ENCODE data around the gene DRC7. TPM values are rescaled to one million over a fixed set of nuclear protein-coding genes. Genes with fewer than 3 reads are reported as not detected.
A peak's percentile ranks its signal among the peaks of the same experiment; 100 is the strongest.

The DRC7 gene
- total and polyA plus RNA-seq, 9 of the 15 experiments (the other 6 are each of a cell fraction or from before 2014, with no cell fraction given): 0.04 to 0.33 (median 0.12) TPM; not detected in 3

- TF ChIP-seq ZBTB40 (IDR thresholded peaks at IDR 0.05): 0 out of 2 replicates have a peak, but pooled peaks have one; percentile 29
- TF ChIP-seq ZBTB40 (CRISPR knock-in tag; IDR thresholded peaks at IDR 0.05): no peak
- no peak for TF ChIP-seq ZNF436 (CRISPR knock-in tag; IDR thresholded peaks at IDR 0.05)
- no peak; the same call in none of the 2 replicates for TF ChIP-seq EP400 (IDR thresholded peaks at IDR 0.05)
- peak; percentile 71 for TF ChIP-seq MEIS2 (IDR thresholded peaks at IDR 0.05; ENCODE audit: partially characterized antibody)
- no peak; the same call in 1 of the 2 replicates for TF ChIP-seq ZNF41 (CRISPR knock-in tag; conservative IDR thresholded peaks at IDR 0.05)
- 0 out of 2 replicates have a peak, but pooled peaks have one; percentile 30 for TF ChIP-seq HBP1 (CRISPR knock-in tag; IDR thresholded peaks at IDR 0.05)
- TF ChIP-seq AFF1 (IDR thresholded peaks at IDR 0.05; ENCODE audit: low read depth in 1 of 2, partially characterized antibody in 2 of 2): no peak
- TF ChIP-seq ZNF324 (CRISPR knock-in tag; IDR thresholded peaks at IDR 0.05): peak; percentile 16; the same call in 1 of the 2 replicates
- TF ChIP-seq CCAR2 (IDR thresholded peaks at IDR 0.05; ENCODE audit: low read depth, low read length): no peak
Measured at GRCh38 chr16:57667526-57668262, 26.9 kb upstream of the DRC7 start (continued).
